Mesothelial cell of epicardium (in vitro differentiated cells): ENCODE measurements around the gene TMPRSS6. TPM values are rescaled to one million over a fixed set of nuclear protein-coding genes. Genes with fewer than 3 reads are reported as not detected.

Experiments
- DNase-seq, 2 experiments: peaks; one replicate each; pipeline ENCODE4 v3.0.0; 2021; ENCODE audit warnings: low spot score in 2 of 2; ENCODE audit not compliant: unreplicated experiment in 2 of 2
- H3K27ac Mint-ChIP-seq: 2 replicates; pipeline ENCODE4 v1.8.0; 2021; ENCODE audit warnings: mixed read lengths
- H3K27me3 Mint-ChIP-seq: 2 replicates; pipeline ENCODE4 v1.8.0; 2021; ENCODE audit warnings: low read depth, mixed read lengths
- H3K36me3 Mint-ChIP-seq: 2 replicates; pipeline ENCODE4 v1.8.0; 2021; ENCODE audit warnings: mixed read lengths
- H3K4me1 Mint-ChIP-seq: 2 replicates; pipeline ENCODE4 v1.8.0; 2021; ENCODE audit warnings: mixed read lengths
- H3K4me3 Mint-ChIP-seq: 2 replicates; pipeline ENCODE4 v1.8.0; 2021; ENCODE audit warnings: mild to moderate bottlenecking, moderate library complexity, mixed read lengths
- H3K9me3 Mint-ChIP-seq: 2 replicates; pipeline ENCODE4 v1.8.0; 2021; ENCODE audit warnings: mixed read lengths
- CTCF ChIP-seq: fragments of 200-600 bp; sonication (generic); IDR thresholded peaks from one replicate; pipeline ENCODE4 v1.5.0; 2021; ENCODE audit warnings: antibody characterized with exemption; ENCODE audit not compliant: unreplicated experiment
- total RNA-seq: library from RNA; stranded (reverse); gene quantifications from 3 replicates; pipeline ENCODE4 v1.2.1, GENCODE V29; 2021

Gene TMPRSS6
- total RNA-seq, 1 donor from 2014 or later = not detected

- no peak for DNase-seq
- H3K4me3 Mint-ChIP-seq = no peak overlapping the region
- no peaks in the 10 kb centered on the region for H3K27me3 Mint-ChIP-seq
- H3K36me3 Mint-ChIP-seq = peaks cover 21% of the 10 kb centered on the region
- H3K9me3 Mint-ChIP-seq = no peaks in the 10 kb centered on the region
- no peak overlapping the region for H3K27ac Mint-ChIP-seq
- no peak for TF ChIP-seq CTCF
- peaks cover 6% of the 10 kb centered on the region for H3K4me1 Mint-ChIP-seq
Observed at GRCh38 chr22:37026325-37026724, 83.2 kb downstream of the TMPRSS6 start.

GRCh38 chr22:37025500-37026070 lies 83.9 kb downstream of the TMPRSS6 start:
- Mint-ChIP-seq H3K4me3 (no peak overlapping the region), H3K4me1 (peaks cover 10% of the 10 kb centered on the region), H3K9me3 (no peaks in the 10 kb centered on the region), H3K27ac (no peak overlapping the region), H3K36me3 (peaks cover 21% of the 10 kb centered on the region), H3K27me3 (no peaks in the 10 kb centered on the region)
- no peak for DNase-seq
- no peak for TF ChIP-seq CTCF

GRCh38 chr22:37024339-37025157 lies 85.0 kb downstream of the TMPRSS6 start:
- H3K27me3 Mint-ChIP-seq = no peaks in the 10 kb centered on the region
- peaks cover 18% of the 10 kb centered on the region for H3K4me1 Mint-ChIP-seq
- no peaks in the 10 kb centered on the region for H3K9me3 Mint-ChIP-seq
- DNase-seq = no peak
- no peak overlapping the region for H3K27ac Mint-ChIP-seq
- H3K4me3 Mint-ChIP-seq = no peak overlapping the region
- TF ChIP-seq CTCF = no peak
- H3K36me3 Mint-ChIP-seq = peaks cover 21% of the 10 kb centered on the region

GRCh38 chr22:37023743-37024338 lies 85.7 kb downstream of the TMPRSS6 start:
- Mint-ChIP-seq H3K9me3 (no peaks in the 10 kb centered on the region), H3K36me3 (peaks cover 21% of the 10 kb centered on the region), H3K27ac (no peak overlapping the region), H3K27me3 (no peaks in the 10 kb centered on the region), H3K4me1 (peaks cover 18% of the 10 kb centered on the region), H3K4me3 (no peak overlapping the region)
- no peak for TF ChIP-seq CTCF
- DNase-seq = no peak

- H3K4me3 Mint-ChIP-seq = no peak overlapping the region
- TF ChIP-seq CTCF = no peak
- H3K27ac Mint-ChIP-seq = no peak overlapping the region
- no peaks in the 10 kb centered on the region for H3K27me3 Mint-ChIP-seq
- H3K36me3 Mint-ChIP-seq = peaks cover 19% of the 10 kb centered on the region
- H3K4me1 Mint-ChIP-seq = peaks cover 23% of the 10 kb centered on the region
- no peak for DNase-seq
- no peaks in the 10 kb centered on the region for H3K9me3 Mint-ChIP-seq
Observed at GRCh38 chr22:37022483-37023337, 86.8 kb downstream of the TMPRSS6 start.
